Jurkat, Clone E6-1 (cell line): ENCODE results near the gene CRACDL.
"Not testable (repeated sequence)": the region's sequence is repeated elsewhere in the genome, so short reads cannot be mapped to it uniquely, and the experiment has no call there.

ENCODE experiments used
- DNase-seq: peaks from one replicate; pipeline ENCODE4 v3.0.0-alpha.2; 2011; ENCODE audit warnings: low read depth, low spot score
- H3K4me3 ChIP-seq: 2 replicates; pipeline ENCODE4 v1.5.1; 2011; ENCODE audit warnings: mild to moderate bottlenecking, low read length, control low read depth, moderate library complexity

The CRACDL gene

GRCh38 chr2:98894331-98895000 is 41.6 kb downstream of the CRACDL start:
- no peak for DNase-seq
- H3K4me3 ChIP-seq: no peak overlapping the region

- DNase-seq: no peak
Observed at GRCh38 chr2:98893911-98894321, 42.1 kb downstream of the CRACDL start.

GRCh38 chr2:98892871-98893270 is 43.2 kb downstream of the CRACDL start:
- no peak for DNase-seq
- no peak overlapping the region for H3K4me3 ChIP-seq

More at GRCh38 chr2:98893911-98894321, 42.1 kb downstream of the CRACDL start:
- H3K4me3 ChIP-seq: no peak overlapping the region

GRCh38 chr2:98891591-98891990 is 44.4 kb downstream of the CRACDL start:
- no peak for DNase-seq
- no peak overlapping the region for H3K4me3 ChIP-seq

- H3K4me3 ChIP-seq: no peak overlapping the region
- no peak for DNase-seq
Observed at GRCh38 chr2:98886066-98886554, 49.9 kb downstream of the CRACDL start.

GRCh38 chr2:98884658-98885057 is 51.4 kb downstream of the CRACDL start:
- no peak overlapping the region for H3K4me3 ChIP-seq
- DNase-seq: no peak

- no peak for DNase-seq
- no peak overlapping the region for H3K4me3 ChIP-seq
Observed at GRCh38 chr2:98883780-98884211, 52.2 kb downstream of the CRACDL start.

GRCh38 chr2:98882971-98883779 is 52.9 kb downstream of the CRACDL start:
- no peak for DNase-seq
- H3K4me3 ChIP-seq: no peak overlapping the region

GRCh38 chr2:98882368-98882767 is 53.7 kb downstream of the CRACDL start:
- no peak for DNase-seq
- no peak overlapping the region for H3K4me3 ChIP-seq

GRCh38 chr2:98881153-98881650 is 54.8 kb downstream of the CRACDL start:
- H3K4me3 ChIP-seq: no peak overlapping the region
- no peak for DNase-seq

GRCh38 chr2:98880266-98881152 is 55.5 kb downstream of the CRACDL start:
- no peak overlapping the region for H3K4me3 ChIP-seq
- DNase-seq: no peak

- not testable (repeated sequence) for DNase-seq, H3K4me3 ChIP-seq
Observed at GRCh38 chr2:98877658-98878057, 58.4 kb downstream of the CRACDL start.

GRCh38 chr2:98876741-98877140 is 59.3 kb downstream of the CRACDL start:
- no peak overlapping the region for H3K4me3 ChIP-seq
- no peak for DNase-seq

- H3K4me3 ChIP-seq: no peak overlapping the region
- DNase-seq: no peak
Observed at GRCh38 chr2:98875746-98876145, 60.3 kb downstream of the CRACDL start.

GRCh38 chr2:98875081-98875728 is 60.8 kb downstream of the CRACDL start:
- H3K4me3 ChIP-seq: no peak overlapping the region
- DNase-seq: no peak

- H3K4me3 ChIP-seq: no peak overlapping the region
- DNase-seq: no peak
Observed at GRCh38 chr2:98874186-98874689, 61.8 kb downstream of the CRACDL start.

- H3K4me3 ChIP-seq: no peak overlapping the region
- DNase-seq: no peak
Observed at GRCh38 chr2:98872526-98872925, 63.5 kb downstream of the CRACDL start.

- H3K4me3 ChIP-seq: no peak overlapping the region
- DNase-seq: no peak
Observed at GRCh38 chr2:98871506-98871905, 64.5 kb downstream of the CRACDL start.
